GM21737 (cell line): ENCODE results near the gene VILL.
"Not testable (repeated sequence)": the region's sequence is repeated elsewhere in the genome, so short reads cannot be mapped to it uniquely, and the experiment has no call there.

Source experiments
- ATAC-seq: cut with Tn5 transposase; IDR thresholded peaks from one replicate; pipeline ENCODE4 v1.9.1; 2021; ENCODE audit warnings: mild to moderate bottlenecking, moderate library complexity; ENCODE audit not compliant: unreplicated experiment

VILL gene

DNA sequence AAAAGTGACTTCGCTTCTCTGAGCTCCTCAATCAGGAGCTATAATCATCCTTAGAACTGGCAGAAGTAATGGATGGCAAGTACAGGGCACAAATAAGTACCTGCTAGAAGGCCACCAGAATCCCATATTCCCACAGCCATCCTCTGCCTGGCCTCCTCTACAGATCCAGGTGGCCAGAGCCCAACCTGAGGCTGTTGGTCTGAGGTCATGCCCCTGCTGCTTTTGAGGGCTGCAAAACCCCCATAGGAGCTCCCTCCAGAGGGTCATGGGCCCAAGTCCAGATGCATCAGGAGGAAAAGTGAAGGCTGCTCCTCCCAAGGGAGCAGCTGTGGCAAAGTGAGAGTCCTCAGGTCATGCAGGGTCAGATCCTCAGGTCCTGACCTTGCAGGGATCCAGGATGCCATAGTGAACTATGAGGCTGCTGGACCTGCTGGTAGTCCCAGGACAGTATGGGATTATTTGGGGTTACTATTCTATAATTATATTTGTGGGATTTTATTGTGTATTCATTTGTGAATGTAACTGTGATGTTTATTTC, 41.8 kb downstream of the VILL start:
- no peak for ATAC-seq

- ATAC-seq: not testable (repeated sequence)
Observed at GRCh38 chr3:38033586-38033985, 43.0 kb downstream of the VILL start.

DNA sequence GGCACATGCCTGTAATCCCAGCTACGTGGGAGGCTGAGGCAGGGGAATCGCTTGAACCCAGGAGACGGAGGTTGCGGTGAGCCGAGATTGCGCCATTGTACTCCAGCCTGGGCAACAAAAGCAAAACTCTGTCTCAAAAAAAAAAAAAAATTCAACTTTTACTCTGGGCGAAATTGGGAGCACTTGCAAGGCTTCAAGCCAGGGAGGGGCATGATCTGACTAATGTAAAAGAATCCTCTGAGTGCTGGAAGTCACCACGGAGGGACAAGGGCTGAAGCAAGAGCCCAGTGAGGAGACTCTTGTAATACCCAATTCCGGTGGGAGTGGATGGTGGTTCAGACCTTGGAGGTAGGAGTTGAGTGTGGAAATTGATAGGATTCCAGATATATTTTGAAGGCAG, 43.7 kb downstream of the VILL start:
- ATAC-seq: not testable (repeated sequence)

DNA sequence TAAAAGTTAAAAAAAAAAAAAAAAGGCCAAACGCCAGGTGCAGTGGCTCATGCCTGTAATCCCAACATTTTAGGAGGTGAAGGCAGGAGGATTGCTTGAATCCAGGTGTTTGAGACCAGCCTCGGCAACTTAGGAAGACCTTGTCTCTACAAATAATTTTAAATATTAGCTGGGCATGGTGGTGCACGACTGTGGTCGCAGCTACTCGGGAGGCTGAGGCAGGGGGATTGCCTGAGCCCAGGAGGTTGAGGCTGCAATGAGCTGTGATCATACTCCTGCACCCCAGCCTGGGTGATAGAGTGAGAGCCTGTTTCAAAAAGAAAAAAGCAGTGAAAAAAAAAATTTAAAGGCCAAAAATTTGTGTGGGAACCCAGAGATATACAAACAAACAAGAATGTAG, 45.7 kb downstream of the VILL start:
- ATAC-seq: no peak

DNA sequence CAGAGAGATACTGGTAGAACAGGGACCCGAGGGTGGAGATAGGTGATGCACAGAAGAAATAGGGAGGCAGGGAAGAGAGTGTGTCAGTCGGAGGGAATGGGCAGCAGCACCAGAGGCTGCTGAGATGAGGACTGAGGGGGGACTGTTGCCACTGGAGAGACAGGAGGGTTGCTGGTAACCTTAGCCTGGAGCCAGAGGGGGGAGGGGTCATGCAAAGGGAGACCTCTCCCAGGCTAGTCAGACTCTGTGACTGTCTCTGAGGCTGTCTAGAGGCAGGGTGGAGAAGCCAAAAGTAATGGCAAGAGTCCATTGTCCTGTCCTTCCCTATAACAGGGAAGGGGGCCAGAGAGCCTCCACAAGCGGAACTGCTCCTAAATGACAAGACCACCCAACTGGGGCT, 46.3 kb downstream of the VILL start:
- no peak for ATAC-seq

GRCh38 chr3:38038447-38038911, 47.9 kb downstream of the VILL start:
- no peak for ATAC-seq

GRCh38 chr3:38039101-38039898, 48.7 kb downstream of the VILL start, which contains the start of gene DLEC1:
Gene DLEC1 (plus strand): TSS chr3:38039208. CDS start chr3:38039226, 18 bp downstream.
- peak; percentile 80 for ATAC-seq

DNA sequence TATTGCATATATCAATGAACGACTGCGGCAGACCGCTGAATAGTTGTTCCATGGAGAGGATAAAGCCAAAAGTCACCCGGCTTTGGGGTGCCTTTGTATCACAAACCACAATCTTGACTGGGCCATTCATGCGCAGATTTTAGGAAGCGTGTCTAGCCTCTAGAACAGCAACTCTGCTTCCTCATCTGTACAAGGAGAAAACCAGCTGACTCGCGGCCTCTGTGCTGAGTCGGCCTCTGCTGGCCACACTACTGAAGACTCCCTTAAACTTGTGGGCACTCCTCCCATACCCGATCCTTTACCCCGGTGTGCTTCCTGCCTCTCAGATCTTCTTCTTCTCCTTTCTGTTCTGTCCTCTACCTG, 49.3 kb downstream of the VILL start:
- ATAC-seq: peak; percentile 70

DNA sequence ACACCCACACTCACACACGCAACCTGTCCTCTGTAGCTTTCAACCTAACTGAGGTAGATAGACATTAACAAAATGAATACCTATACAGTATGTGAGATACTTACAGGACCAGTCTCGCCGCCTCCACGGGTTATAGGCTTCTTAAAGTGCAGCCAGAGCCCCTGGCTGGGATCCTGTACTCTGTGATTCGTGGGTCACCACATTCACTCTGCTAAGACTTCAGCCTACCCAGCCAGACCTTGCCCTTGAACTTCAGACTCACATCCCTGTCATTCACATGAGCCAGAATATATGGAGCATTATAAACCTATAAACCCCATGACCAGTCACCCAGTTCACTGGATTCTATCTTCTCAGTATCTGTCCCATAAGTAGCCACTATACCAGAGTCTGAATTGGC, 49.8 kb downstream of the VILL start:
- no peak for ATAC-seq

DNA sequence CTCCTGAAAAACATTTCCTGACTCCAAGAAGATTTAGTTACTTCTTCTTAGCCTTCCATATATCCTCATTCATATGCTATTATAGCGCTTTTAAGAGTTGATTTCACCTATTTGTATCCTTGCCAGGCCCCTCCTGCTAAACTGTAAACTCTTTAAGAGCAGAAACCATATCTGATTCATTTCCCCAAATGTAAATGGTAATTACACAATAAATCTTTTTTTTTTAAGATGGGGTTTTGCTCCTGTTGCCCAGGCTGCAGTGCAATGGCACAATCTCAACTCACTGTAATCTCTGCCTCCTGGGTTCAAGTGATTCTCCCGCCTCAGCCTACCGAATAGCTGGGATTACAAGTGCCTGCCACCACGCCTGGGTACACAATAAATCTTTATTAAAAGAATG, 52.9 kb downstream of the VILL start:
- no peak for ATAC-seq

DNA sequence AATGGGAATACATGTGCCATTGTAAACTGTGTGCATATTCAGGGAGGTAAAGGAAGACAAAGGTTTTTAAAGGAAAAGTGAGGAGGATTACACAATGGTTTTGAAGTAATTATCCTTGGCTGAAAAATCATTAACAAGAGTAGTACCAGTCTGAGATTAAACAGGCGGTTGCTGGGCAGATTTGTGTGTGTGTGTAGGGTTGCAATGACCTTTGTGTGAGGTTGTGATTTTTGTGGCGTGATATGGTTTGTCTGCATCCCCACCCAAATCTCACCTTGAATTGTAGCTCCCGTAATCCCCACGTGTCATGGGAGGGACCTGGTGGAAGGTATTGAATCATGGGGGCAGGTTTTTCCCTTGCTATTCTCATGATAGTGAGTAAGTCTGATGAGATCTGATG, 55.4 kb downstream of the VILL start:
- ATAC-seq: no peak

- ATAC-seq: no peak
Observed at GRCh38 chr3:38046821-38047220, 56.2 kb downstream of the VILL start.

DNA sequence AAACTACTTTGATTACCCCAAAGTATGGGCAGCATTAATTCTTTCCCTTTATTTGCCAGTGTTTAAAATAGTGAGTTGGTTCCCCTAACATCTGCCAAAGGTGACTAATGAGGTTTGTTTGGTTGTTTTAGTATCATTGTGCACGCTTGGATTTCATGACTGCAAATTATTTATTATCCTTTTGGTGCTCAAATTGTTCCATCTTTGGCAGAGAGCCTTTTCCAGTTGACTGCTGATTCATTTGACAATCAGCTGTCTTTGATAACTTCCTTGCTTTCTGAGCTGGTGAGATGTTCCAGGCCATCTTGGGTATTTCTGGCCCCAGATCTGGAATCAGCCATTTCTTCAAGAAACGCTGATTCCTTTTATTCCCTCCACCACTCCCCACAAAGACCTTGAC, 57.3 kb downstream of the VILL start:
- ATAC-seq: no peak

DNA sequence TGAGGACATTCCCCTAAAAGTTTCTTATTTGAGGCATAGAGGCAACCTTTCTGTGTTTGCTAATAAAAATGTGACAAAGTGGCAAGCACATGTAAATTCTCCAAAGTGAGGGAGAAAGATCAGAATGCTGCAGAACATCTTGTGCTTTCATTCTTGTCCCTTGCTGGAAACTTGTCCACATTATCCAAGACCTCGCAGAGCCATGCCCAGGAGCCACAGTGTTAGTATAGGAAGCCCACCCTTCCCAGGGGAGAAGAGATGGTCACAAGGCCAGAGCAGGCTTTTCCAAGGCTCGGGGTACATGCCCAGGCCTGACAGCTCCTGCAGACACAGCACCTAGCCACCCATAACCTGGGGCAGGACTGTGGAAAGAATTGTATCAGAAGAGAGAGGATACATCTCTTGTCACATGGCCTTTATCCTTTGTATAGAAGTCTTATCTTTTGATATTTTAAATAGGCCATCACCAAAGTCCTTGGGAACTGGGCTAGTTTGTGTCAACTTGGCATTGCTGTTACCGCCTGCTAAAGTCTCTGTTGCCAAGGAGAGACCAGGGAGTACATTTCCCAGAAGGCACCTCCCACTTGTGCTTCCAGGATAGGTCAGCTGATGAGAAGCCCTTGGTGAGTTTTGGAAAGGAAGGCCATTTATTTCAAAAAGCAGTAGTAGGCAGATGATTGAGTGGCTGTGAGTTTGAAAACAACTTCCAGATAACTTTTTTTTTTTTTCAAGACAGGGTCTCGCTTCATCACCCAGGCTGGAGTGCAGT, 59.0 kb downstream of the VILL start:
- ATAC-seq: no peak

DNA sequence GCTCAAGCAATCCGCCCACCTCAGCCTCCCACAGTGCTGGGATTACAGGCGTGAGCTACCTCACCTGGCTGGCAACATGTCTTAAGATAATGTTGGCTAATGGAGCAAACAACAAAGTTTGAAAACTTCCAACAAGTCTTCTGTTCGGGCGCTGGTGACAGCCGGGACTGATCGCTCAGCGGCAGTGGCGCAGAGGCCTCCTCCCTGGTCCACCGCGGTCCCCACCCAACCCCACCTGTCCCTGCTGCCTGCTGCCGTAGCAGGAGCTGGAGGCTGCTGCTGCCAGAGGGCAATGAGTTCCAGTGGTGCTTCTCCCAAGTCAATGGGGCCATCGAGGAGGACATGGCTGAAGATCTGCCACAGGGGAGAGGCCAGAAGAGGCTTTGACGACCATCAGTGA, 60.5 kb downstream of the VILL start:
- no peak for ATAC-seq

GRCh38 chr3:38053286-38053685, 62.7 kb downstream of the VILL start:
- ATAC-seq: not testable (repeated sequence)

DNA sequence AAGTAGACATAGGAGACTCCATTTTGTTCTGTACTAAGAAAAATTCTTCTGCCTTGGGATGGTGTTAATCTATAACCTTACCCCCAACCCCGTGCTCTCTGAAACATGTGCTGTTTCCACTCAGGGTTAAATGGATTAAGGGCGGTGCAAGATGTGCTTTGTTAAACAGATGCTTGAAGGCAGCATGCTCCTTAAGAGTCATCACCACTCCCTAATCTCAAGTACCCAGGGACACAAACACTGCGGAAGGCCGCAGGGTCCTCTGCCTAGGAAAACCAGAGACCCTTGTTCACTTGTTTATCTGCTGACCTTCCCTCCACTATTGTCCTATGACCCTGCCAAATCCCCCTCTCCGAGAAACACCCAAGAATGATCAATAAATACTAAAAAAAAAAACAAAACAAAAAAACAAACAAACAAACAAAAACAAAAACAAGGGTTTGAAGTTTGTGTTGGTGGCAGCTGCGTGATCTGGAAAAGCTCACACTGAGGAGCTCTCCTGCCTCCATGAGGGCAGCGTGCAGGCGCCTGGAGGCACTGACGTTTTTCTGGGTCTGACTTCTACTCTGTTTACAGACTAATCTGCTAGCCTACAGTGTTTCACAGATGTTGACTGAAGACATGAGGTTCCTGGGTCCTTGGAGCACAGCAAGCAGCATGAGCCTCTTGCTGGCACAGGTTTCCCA, 63.4 kb downstream of the VILL start:
- ATAC-seq: not testable (repeated sequence)

DNA sequence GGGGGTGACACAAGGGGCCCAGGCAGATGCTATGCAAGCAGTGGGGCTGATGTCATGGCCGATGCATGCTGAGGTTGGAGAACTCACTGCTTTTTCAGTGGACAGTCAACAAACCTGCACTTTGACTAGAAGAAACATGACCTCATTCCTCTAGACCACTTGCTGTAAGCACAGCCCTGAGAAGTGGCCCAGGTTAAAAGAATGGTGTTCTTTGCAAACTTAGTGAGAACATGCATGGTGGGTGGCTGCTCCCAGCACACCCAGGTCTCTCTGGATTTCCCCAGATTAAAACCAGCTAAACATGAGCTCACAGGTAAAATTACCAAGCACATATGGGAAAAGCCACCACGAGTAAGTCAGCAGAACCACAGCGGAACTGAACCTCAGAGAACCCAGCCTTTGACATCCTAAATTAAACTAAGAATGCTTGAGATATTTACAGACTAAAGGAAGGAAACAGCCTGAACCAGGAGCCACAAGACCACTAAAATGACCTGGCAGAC, 64.0 kb downstream of the VILL start:
- ATAC-seq: no peak
